Mesothelial cell of epicardium (in vitro differentiated cells): ENCODE measurements around the gene SRCIN1. TPM values are rescaled to one million over a fixed set of nuclear protein-coding genes. Genes with fewer than 3 reads are reported as not detected.

Source experiments
- DNase-seq, 2 experiments: peaks; one replicate each; pipeline ENCODE4 v3.0.0; 2021; ENCODE audit warnings: low spot score in 2 of 2; ENCODE audit not compliant: unreplicated experiment in 2 of 2
- H3K27ac Mint-ChIP-seq: 2 replicates; pipeline ENCODE4 v1.8.0; 2021; ENCODE audit warnings: mixed read lengths
- H3K27me3 Mint-ChIP-seq: 2 replicates; pipeline ENCODE4 v1.8.0; 2021; ENCODE audit warnings: low read depth, mixed read lengths
- H3K36me3 Mint-ChIP-seq: 2 replicates; pipeline ENCODE4 v1.8.0; 2021; ENCODE audit warnings: mixed read lengths
- H3K4me1 Mint-ChIP-seq: 2 replicates; pipeline ENCODE4 v1.8.0; 2021; ENCODE audit warnings: mixed read lengths
- H3K4me3 Mint-ChIP-seq: 2 replicates; pipeline ENCODE4 v1.8.0; 2021; ENCODE audit warnings: mild to moderate bottlenecking, moderate library complexity, mixed read lengths
- H3K9me3 Mint-ChIP-seq: 2 replicates; pipeline ENCODE4 v1.8.0; 2021; ENCODE audit warnings: mixed read lengths
- CTCF ChIP-seq: fragments of 200-600 bp; sonication (generic); IDR thresholded peaks from one replicate; pipeline ENCODE4 v1.5.0; 2021; ENCODE audit warnings: antibody characterized with exemption; ENCODE audit not compliant: unreplicated experiment
- total RNA-seq: library from RNA; stranded (reverse); gene quantifications from 3 replicates; pipeline ENCODE4 v1.2.1, GENCODE V29; 2021

Gene SRCIN1
- total RNA-seq, 1 donor from 2014 or later: 19.4 TPM

- Mint-ChIP-seq H3K27me3 (peaks cover 18% of the 10 kb centered on the region), H3K9me3 (no peaks in the 10 kb centered on the region), H3K36me3 (no peaks in the 10 kb centered on the region), H3K27ac (peak overlapping the region; percentile 67), H3K4me1 (peaks cover 28% of the 10 kb centered on the region), H3K4me3 (peak overlapping the region; percentile 61)
- no peak for TF ChIP-seq CTCF
- DNase-seq: no peak
Observed at GRCh38 chr17:38511150-38512108, 94.3 kb downstream of the SRCIN1 start.

GRCh38 chr17:38510421-38511149, 95.2 kb downstream of the SRCIN1 start:
- H3K4me1 Mint-ChIP-seq: peaks cover 28% of the 10 kb centered on the region

GRCh38 chr17:38509772-38510420, 95.9 kb downstream of the SRCIN1 start:
- DNase-seq: no peak
- Mint-ChIP-seq H3K9me3 (no peaks in the 10 kb centered on the region), H3K27me3 (peaks cover 18% of the 10 kb centered on the region), H3K4me1 (peaks cover 28% of the 10 kb centered on the region), H3K36me3 (no peaks in the 10 kb centered on the region), H3K27ac (peak overlapping the region; percentile 91), H3K4me3 (peak overlapping the region; percentile 71)
- no peak for TF ChIP-seq CTCF

More at GRCh38 chr17:38510421-38511149, 95.2 kb downstream of the SRCIN1 start:
- Mint-ChIP-seq H3K4me3 (peak overlapping the region; percentile 61), H3K27ac (peak overlapping the region; percentile 21), H3K9me3 (no peaks in the 10 kb centered on the region), H3K36me3 (no peaks in the 10 kb centered on the region), H3K27me3 (peaks cover 18% of the 10 kb centered on the region)
- DNase-seq: peak in 1 of 2 experiments; percentile 63
- TF ChIP-seq CTCF: no peak

- peak overlapping the region; percentile 71 for H3K4me3 Mint-ChIP-seq
- H3K36me3 Mint-ChIP-seq: no peaks in the 10 kb centered on the region
- peaks cover 18% of the 10 kb centered on the region for H3K27me3 Mint-ChIP-seq
- peak; percentile 83 for TF ChIP-seq CTCF
- no peaks in the 10 kb centered on the region for H3K9me3 Mint-ChIP-seq
- peaks cover 28% of the 10 kb centered on the region for H3K4me1 Mint-ChIP-seq
- peak; percentile 73 to 91 for DNase-seq
- peak overlapping the region; percentile 91 for H3K27ac Mint-ChIP-seq
Observed at GRCh38 chr17:38508954-38509771, 96.6 kb downstream of the SRCIN1 start.

GRCh38 chr17:38508570-38508950, 97.2 kb downstream of the SRCIN1 start:
- no peak for DNase-seq
- Mint-ChIP-seq H3K4me3 (peak overlapping the region; percentile 14), H3K9me3 (no peaks in the 10 kb centered on the region), H3K4me1 (peaks cover 28% of the 10 kb centered on the region), H3K36me3 (no peaks in the 10 kb centered on the region), H3K27ac (peak overlapping the region; percentile 26), H3K27me3 (peaks cover 18% of the 10 kb centered on the region)
- TF ChIP-seq CTCF: no peak
